IPS-11a (cell line): ENCODE results near the gene PWWP2B.

ENCODE experiments used
- H3K4me3 ChIP-seq: one replicate; pipeline ENCODE4 v1.5.1; 2013; ENCODE audit warnings: low read depth, low read length, control low read depth

PWWP2B gene

GRCh38 chr10:132466520-132467463 is 69.8 kb downstream of the PWWP2B start:
- H3K4me3 ChIP-seq, result no peak overlapping the region
